HG02571 (cell line): ENCODE results near the gene ST8SIA5.

Source experiments
- ATAC-seq: cut with Tn5 transposase; IDR thresholded peaks from one replicate; pipeline ENCODE4 v1.9.1; 2021; ENCODE audit warnings: mild to moderate bottlenecking, moderate library complexity; ENCODE audit not compliant: unreplicated experiment

Gene ST8SIA5

DNA sequence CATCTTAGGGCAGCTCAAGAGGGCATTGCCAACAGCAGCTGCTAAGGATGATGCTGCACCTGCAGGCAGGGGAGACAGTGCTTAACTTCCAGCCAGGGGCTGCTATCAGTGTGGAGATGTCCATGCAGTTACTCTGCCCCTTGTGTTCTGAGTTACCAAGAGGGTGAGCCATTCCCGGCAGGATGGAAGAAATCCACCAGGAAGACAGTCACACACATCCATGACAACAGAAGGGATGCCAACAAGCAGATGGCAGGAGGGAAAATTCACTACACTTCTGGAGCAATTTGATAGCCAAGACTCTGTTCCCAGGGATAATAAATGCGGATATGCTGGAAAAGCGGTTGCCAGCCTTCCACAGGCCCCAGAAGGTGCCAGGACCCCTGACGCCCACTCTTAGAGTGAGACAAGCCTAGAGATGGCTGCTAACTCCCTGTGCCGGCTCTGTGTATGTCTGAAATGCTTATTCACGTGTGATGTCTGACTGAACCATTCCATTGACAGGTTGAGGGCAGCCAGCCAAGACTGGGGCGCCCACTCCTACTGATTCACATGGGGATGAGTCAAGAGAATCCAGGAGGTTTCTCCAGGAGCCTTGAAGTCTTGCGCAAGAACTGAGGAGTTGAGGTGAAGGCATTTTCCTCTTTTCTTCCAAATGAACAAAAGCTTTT lies 124.3 kb downstream of the ST8SIA5 start:
- ATAC-seq, result no peak

- ATAC-seq, result no peak
These were observed 125.9 kb downstream of the ST8SIA5 start for GRCh38 chr18:46630991-46631390.

DNA sequence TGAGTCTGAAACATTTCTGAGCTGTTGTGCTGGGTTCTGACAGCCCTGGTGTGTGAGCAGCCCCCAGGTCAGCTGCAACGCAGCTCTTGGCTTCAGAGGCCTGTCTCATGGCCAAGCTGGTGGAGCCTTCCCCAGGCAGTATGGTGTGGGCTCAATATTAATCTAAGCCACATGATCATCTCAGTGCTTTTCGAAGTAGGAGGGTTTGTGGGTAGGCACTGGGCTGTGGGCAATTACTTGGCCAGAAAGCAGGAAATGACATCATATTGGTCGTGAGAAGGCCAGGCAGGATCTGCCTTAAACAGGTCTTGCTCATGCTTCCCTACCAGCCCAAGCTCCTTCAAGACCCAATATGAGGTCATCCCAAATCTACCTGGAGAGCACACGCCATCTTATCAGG lies 126.7 kb downstream of the ST8SIA5 start:
- no peak for ATAC-seq

DNA sequence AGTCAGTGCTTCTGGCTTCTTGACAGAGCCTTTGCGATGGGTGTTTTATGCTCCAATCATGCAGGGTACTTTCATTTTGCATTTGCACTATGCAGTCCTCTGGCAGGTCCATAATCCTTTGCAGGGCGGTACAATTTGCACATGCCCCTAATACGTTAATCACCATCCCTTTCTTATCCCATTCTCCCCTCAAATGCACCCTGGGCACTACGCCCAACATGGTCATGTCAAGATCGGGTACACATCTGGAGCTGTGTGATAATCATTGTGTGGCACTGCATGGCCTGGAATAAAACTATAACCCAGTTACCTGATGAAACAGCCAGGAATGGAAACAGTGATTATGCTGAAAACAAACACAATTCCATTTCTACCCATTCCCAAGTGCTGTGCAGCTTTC lies 127.5 kb downstream of the ST8SIA5 start:
- no peak for ATAC-seq

GRCh38 chr18:46628206-46628605 lies 128.6 kb downstream of the ST8SIA5 start:
- no peak for ATAC-seq

DNA sequence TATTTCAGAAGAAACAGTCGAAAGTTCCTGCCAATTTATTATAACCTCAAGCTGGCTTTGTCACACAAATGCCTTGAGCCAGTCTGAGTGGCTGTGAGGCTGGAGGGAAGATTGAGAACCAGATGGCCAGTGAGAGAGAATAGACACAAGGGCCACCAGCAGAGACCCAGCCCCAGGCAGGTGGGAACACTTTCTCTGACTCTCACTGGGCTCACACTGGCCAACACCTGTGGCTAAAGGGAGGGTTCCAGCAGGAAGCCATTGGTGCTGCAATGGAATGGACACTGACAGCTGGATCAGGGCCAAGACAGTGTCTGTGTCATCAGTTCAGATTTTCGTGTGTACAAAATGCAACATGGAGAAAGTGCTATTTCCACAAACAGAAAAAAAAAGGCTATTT lies 129.7 kb downstream of the ST8SIA5 start:
- ATAC-seq, result no peak

DNA sequence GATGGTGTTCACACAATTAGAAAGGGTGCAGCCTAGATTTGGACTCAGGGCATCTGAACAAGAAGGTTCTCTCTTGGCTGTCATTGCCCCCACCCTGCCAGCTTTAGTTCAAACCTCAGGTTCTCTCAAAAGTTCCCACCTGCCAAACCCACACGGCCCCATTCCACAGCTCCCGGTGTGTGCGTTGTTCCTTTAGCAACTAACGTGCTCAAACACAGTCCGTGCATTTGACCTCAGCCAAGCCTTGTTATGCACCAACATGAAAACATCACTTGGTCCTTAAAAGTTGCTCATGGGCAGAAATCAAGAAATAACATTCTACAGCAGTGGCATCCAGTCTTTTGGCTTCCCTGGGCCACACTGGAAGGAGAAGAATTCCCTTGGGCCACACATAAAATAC lies 131.8 kb downstream of the ST8SIA5 start:
- ATAC-seq, result no peak

GRCh38 chr18:46624127-46624526 lies 132.7 kb downstream of the ST8SIA5 start:
- no peak for ATAC-seq

DNA sequence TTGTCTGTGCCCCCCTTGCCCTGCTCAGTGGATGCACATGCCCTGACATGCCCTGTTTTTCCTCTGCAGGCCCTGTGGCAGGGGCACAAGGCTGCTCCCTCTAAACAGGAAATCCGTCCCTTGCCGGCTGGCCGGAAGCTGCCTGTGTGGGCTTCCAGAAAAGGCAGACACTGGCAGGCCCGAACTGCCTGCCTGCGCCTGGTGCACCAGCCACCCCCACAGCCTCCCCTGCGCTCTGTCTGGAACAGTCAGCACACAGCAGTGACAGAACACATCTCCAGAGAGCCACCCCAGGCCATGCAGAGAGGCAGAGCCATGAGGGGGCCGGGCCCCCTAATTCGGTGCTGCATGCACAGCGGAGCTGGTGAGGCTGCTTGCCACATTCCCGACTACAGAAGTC lies 133.3 kb downstream of the ST8SIA5 start:
- ATAC-seq, result no peak

- ATAC-seq, result no peak
These were observed 133.9 kb downstream of the ST8SIA5 start for GRCh38 chr18:46622999-46623398.

DNA sequence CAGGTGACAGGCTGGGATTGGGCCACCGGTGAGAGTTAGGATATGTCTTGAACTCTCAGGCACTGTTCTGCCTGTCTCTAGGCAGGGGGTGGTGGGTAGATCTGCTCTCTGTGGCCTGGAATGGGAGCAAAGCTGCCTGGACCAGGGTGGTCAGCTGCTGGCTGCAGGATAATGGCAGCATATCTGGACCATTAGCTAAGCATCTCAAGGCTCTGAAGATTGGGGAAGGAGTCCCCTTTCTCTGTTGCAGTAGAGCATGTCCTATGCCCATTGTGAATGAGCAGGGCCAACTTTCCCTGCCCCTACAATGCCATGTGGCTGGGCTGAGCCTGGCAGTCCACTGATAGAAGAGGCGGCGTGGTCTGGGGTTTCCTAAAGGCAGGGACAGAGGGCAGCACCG lies 134.4 kb downstream of the ST8SIA5 start:
- no peak for ATAC-seq

- ATAC-seq, result no peak
These were observed 135.0 kb downstream of the ST8SIA5 start for GRCh38 chr18:46621871-46622270.

DNA sequence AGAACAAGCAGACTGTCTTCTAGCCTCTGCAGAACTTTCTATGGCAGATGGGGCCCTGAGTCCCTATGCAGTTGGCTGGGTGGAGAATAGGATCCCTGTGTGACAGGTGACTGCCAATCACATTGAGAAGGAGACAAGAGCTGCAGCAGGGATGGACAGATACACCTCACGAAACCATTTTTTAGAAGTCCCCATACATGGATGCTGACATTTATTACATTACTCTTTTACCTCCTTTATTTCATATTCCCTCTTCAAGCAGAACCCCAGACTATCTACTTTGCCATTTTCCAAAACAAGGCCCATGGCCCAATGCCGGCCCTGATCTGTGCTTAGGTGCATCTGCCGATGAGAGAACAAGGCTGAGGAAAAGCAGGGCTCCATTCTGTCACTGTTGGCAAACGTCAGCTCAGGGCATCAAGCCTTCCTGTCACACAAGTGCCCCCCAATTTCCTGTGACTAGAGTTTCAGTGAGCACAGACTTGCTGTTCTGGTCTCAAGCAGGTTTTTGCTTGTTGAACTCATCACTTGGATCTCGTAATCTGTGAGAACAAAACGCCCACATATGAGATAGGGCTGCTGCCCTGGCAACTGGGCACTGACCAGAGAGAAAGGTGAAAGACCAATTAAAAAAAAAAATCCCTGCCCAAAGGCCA lies 135.6 kb downstream of the ST8SIA5 start:
- ATAC-seq, result no peak

DNA sequence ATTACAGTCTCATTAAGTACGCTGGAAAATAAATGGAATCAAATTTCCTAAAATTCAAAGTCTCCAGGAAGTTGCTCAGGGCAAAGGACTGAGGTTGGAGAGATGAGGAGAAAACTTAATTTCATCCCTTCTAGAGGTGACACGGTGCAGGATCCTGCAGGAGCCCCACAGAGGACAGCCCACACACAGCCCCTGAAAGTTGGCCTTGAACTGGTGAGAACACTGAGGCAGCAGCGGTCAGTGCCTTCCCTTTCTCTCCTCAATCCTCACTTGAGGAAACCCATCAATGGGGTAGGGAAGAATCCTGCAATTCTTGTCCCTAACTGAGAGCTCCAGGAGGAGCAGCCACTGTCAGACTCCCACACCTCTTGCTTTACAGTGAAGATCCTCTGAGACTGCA lies 137.3 kb downstream of the ST8SIA5 start:
- ATAC-seq, result no peak
